HG03575 (cell line): ENCODE data around the gene SLC46A1.

Source experiments
- ATAC-seq: cut with Tn5 transposase; IDR thresholded peaks from one replicate; pipeline ENCODE4 v1.9.1; 2021; ENCODE audit not compliant: unreplicated experiment, insufficient number of reproducible peaks, low FRiP score; ENCODE audit errors: extremely low read depth

The SLC46A1 gene

DNA sequence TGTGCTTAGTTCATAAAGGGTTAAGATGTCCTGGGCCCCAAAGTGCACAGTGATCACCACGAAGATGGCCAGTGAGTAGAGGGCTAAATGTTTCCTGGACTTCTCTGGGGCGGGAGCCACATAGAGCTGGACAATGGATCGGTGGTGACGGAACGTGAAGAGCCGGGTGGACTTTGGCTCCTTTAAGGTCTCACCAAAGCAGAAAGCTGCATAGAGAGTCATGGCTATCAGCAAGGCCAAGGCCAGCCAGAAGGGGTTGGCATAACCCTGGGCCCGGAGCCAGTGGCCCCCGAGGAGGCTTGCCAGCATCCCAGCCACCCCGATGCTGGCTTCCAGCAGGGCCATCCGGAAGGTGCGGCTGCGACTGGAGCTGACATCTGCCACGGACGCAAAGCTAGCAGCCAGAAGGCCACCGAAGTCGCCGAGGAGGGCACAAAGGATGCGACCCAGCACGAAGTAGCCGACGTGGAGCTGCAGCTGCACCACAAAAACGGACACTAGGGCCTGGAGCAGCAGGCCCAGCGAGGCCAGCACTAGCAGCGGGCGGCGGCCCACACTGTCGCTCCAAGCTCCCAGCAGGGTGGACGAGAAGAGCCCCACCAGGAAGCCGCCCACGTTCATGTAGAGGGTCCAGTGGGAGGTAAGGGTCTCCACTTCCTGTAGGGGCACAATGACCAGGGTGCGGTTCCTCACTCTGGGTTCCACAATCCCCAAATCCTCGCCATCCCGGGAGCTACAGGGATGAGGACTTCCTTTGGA is 1.0 kb downstream of the SLC46A1 start:
- no peak for ATAC-seq

DNA sequence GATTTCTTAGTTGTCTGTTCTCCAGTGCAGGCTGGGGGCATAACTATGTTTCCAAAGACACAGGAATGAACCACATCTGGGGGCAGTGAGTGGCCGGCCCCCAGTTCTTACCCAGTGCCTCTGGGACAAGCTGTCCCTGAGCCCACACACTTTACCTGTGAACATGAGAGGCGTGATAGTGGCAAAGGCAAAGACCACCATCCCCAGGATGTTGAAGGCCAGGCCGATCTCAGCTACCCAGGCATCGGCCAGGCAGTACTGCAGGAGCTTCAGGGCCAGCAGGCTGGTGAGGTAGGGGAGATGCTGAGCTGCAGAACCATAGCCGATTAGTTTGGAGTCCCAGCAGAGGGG is 1.6 kb downstream of the SLC46A1 start:
- ATAC-seq = no peak

DNA sequence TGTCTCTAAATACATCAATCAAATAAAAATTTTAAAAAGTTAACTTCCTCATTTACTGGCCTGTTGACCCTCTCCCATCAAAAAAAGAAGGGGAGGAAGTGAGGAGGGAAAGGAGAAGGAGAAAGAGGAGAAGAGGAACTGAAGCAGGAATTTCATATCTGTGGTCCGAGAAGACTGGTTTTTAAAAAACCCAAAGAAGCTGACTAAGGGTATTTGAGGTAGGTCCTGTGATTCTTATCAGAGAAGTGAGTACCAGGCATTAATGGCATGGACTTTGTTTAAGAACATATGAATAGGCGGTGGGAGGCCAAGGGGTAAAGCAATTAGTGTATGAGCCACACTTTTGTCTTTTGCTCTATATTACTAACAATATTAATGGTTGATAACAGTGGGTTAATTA is 2.0 kb downstream of the SLC46A1 start:
- no peak for ATAC-seq

DNA sequence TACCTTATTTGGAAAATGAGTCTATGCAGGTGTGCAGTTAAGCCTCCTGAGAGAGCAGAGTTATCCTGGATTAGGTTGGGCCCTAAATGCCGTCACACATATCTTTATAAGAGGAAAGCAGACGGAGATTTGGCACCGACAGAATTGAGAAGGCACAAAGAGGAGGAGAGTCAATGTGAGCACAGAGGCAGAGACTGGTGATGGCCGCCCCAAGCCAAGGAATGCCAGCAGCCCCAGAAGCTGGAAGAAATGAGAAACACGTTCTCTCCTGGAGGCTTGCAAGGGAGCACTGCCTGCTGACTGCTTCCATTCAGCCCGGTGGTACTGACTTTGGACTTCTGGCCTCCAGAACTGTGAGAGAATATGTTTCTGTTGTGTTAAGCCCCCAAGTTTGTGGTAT is 3.2 kb downstream of the SLC46A1 start:
- ATAC-seq = no peak

DNA sequence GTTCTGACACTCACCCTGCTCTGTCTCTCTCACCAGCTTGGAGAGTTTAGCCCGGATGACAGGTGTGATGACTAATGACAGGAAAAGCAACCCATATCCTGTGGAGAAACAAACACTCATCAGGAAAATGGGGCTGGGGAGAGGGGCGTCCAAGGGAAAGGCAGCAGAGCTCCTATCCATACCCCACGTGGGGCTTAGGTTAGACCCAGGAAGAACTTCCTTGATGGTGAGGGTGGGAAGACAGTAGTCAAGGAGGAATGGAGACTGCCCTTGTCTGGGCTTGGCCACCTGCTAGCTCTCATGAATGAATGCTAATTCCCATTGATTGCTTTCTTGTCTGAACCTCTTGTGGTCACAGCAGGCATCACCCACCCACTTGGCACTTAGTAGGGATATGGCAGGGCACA is 3.8 kb downstream of the SLC46A1 start:
- ATAC-seq = no peak

DNA sequence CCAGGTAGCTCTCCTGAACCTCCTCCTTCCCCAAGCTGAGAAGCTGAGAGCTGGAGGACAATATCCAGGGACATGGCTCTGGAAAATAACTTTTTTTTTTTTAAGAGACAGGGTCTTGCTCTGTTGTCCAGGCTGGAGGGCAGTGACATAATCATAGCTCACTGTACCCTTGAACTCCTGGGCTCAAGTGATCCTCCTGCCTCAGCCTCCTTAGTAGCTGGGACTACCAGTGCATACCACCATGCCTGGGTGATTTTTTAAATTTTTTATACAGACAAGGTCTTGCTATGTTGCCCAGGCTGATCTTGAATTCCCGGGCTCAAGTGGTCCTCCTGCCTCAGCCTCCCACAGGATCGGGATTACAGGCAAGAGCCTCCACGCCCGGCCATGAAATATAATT is 6.2 kb downstream of the SLC46A1 start:
- ATAC-seq = no peak

DNA sequence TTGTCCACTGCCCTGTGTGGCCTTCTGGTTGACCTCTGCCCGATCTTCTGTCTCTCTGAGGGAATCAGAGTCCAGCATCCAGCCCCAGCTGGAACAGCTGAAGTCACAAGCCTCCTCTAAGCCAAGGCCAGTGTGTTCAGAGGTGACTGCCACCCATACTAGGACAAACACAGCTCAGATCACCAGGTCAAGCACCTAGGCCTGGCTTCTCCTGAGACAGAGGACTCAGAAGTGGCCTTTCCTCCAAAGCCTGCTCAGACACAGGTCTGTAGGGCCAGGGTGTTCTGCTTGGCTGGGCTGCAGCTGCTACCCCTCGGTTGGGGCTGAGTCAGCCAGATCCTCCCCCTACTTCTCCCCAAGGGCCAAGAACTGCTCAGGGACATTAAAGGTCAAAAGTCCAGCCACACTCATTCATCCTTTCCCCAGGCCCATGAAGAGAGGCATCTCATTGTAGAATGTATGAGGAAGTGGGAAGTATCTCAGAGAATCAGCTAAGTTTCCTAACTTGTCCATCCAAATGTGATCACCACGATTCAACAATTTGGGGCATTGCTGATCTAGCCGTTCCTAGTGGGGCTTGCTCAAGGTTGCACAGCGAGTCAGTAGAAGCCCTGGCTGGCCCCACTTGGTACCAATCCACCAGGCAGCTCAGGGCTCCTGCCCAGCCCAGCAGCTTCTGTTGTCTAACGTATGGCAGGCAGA is 7.6 kb downstream of the SLC46A1 start:
- ATAC-seq = no peak

DNA sequence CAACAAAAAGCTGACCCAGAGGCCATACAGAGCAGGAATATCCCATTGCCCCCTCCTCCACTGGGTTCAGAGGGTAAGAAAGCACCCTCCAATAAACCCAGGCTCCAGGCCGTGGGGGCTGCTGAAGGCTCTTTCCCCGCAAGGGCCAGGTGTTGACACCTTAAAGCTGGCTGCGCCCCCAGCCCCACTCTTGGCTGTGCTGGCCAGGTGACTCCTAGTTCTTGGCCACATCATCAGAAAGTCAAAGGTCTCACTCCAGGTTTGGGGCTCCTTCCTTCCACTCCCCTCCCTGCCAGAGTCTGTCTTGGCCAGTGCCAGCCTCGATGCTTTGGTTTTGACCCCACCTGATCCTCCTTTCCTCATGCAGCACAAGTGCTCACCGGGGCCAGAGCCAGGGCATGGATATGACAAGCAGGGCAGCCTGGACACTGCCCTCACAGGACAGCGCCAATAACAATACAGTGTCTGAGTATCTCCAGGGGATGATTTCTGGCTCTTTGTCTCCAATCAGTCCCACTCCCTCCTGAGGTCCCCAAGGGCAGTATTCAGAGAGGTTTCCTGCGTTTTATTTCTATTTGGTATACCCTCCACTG is 8.2 kb downstream of the SLC46A1 start:
- no peak for ATAC-seq

DNA sequence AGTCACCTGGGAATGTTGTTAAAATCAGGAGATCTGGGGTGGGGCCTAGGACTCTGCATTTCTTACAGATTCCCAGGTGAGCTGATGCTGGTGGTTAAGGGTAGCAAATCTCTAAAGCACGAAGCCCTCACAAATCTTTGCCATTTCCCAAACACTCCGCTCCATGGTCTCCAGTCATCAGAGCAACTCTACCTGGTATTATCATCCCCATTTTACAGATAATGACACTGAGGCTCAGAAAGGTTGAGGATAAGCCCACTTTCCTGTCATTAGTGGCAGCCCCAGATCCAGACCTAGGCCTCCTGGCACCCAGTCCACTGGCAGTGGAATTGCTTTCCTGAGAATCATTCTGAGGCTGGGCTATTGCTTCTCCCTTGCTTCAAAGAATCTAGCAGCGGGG is 8.7 kb downstream of the SLC46A1 start:
- ATAC-seq = no peak

DNA sequence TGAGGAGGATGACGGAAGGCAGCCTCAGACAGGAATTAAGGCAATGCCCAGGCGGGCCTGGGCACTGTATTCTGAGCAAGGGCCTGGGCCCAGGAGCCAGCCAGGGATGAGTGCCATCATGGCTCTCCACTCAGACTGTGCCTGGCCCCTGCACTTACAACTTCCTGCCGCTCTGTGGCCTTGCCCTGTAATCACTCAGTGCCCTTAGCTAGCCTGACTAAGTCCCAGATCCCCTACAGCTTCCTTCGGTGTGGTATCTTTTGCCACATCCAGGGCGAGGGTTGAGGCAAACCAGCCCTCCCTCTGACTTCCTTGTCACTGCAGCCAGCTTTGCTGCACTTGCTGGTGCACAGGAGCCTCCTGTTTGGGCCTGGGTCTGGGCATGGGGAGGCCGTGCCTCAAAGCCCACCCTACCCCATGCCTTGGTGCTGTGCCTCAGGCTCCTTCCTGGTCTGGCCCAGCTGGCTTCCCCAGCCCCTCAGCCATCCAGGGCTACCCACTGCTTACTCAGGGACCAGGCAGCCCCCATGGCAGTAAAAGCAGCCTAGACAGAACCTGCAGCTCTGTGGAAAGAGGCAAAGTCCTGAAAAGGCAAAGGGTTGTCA is 9.3 kb downstream of the SLC46A1 start:
- ATAC-seq = no peak

DNA sequence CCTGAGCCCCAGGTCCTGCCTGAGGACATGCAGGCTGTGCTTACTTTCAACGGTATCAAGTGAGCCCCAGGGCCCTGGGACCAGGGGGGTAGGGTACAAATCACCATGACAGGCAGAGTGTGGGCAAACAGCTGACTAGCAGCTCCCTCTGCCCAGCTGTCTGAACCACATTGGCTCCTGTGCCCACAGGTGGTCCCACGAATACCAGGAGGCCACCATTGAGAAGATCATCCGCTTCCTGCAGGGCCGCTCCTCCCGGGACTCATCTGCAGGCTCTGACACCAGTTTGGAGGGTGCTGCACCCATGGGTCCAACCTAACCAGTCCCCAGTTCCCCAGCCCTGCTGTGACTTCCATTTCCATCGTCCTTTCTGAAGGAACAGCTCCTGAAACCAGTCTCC is 10.0 kb downstream of the SLC46A1 start:
- ATAC-seq = no peak

DNA sequence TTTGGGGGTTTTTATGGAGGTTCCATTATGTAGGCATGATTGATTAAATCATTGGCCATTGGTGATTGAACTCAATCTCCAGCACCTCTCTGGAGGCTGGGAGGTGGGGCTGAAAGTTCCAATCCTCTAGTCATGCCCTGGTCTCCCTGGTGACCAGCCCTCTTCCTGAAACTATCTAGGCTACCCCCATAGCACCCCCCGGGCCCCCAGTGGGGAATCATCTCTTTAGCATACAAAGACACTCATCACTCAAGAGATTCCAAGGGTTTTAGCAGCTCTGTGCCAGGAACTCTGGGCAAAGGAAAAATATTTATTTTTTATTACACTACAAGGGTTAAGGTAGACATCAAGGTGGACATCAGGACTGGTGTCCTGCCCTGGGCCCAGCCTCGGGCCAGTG is 10.6 kb downstream of the SLC46A1 start:
- no peak for ATAC-seq

DNA sequence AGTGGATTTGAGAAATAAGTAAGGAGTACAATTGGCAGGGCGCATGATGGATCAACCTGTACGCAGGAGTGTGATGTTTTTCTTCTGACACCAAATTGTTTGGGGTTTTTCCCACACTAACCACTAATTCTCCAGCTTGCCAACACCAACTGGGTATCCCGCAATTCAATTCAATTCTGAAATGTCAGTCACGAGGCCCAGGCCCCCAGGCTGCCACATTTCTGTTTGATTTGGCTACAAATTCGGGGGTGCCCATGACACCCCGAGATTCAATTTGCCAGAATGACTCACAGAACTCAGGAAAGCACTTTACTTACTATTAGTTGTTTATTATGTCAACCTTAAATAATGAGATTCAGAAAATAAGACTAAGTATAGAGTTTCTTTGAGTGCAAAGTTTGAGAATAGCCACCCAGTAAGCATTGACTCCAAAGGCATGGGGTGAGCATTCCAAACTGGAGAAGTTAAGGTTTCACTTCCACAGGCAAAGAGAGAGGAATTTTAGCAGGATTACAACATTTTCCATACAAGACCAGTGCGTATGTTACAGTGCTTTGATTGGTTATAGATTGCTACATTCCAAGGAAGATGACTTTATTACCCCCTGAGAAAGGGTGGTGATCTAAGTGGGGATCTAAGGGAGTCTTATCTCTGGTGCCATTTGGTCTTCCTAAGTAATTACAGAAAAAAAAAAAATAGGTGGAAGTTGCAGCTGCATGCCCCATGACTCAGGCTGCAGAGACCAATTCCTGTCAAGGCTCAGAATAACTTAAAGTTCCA is 11.5 kb downstream of the SLC46A1 start:
- no peak for ATAC-seq

DNA sequence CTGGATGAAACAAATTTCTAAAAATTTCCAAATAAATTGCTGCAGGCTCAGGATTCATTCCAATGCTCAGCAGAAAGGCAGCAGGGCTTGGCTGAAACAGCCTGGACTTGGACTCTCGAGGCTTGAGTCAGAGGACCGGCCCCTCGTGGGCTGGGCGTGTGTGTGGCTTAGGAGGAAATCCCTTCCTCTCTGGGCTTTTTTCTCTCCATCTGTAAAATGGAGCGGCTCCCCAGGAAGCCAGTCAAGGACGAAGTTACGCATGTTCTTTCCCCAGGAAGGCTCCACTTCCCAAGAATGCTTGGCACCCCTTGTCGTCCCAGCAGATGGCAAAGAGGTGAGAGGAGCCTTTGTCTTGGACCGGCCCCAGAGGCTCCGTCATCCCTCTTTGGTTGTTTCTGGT is 13.5 kb downstream of the SLC46A1 start:
- no peak for ATAC-seq

DNA sequence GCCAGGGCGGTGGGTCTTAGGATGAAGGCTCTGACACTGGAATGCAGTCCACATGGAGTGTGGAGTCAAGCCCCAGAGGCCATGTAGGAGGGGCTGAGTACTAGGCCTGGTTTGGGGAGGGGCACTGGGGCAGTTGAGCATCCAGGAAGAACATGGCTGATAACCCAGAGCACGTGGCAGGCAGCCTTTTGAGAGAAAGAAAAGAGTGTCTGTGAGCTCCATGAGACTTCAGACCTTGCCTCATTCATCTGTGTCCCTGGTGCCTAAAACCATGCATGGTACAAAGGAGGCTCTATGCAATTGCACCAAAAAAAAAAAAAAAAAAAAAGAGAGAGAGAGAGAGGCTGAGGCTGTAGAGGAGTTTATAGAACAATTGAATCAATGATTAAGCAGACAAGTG is 14.6 kb downstream of the SLC46A1 start:
- ATAC-seq = no peak

DNA sequence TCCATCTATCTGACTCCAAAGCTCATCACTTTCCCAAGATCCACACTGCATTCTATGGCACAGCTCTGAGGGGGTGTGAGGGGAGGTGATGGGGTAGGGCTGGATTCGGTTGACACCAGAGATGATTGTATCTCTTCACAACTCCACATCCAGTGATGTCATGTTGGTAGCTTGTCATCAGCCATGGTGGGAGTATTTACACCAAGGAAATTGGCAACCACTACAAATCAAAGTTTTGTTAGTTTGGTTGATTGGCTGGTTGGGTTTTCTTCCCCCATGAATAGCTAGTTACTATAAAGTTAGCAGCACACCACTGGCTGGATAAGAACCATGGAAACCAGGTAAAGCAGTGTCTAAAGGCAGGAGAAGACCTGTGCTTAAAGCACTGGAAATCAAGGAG is 15.0 kb downstream of the SLC46A1 start:
- ATAC-seq = no peak

DNA sequence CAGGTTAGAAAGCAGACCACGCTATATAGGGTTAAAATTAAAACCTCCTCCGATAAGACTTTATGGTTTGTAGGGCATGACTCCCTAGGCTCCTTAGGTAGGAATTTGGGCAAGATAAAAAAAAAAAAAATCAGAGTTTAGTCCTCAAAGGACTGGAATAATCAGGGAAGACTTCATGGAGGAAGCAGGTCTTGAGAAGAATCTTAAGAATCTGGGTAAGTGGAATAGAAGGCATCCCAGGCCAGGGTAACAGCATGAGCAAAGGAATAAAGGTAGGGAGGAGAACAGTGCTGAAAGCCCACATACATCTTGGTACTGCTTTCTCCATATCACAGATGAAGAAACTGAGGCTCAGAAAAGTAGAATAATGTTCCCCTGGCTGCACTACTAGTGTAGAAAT is 15.4 kb downstream of the SLC46A1 start:
- ATAC-seq = no peak

DNA sequence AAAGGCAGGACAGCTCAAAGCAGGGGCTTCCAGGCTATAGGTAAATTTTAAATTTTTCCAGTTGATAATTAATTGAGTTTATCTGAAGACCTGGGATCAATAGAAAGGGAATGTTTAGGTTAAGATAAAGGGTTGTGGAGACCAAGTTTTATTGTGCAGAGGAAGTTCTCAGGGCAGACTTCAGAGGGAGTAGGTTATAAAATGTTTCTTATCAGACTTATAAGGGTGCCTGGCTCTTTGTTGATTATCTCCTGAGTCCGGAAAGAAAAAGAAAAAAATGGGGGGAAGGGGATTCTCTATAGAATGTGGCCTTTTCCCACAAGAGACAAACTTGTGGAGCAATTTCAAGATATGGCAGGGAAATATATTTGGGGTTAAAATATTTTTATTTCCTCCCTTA is 15.9 kb downstream of the SLC46A1 start:
- no peak for ATAC-seq

DNA sequence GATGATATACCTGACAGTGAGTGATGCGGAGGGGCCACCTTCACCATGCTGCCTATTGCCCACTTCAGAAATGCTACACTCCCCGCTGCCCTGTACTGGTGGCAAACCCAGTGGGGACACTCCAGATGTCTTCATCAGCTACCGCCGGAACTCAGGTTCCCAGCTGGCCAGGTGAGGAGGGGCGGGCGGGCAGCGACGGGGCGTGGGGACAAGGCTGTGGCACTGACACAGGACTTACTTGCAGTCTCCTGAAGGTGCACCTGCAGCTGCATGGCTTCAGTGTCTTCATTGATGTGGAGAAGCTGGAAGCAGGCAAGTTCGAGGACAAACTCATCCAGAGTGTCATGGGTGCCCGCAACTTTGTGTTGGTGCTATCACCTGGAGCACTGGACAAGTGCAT is 17.9 kb downstream of the SLC46A1 start:
- ATAC-seq = no peak
